ENCODE results near the gene OVOL1.

DNA sequence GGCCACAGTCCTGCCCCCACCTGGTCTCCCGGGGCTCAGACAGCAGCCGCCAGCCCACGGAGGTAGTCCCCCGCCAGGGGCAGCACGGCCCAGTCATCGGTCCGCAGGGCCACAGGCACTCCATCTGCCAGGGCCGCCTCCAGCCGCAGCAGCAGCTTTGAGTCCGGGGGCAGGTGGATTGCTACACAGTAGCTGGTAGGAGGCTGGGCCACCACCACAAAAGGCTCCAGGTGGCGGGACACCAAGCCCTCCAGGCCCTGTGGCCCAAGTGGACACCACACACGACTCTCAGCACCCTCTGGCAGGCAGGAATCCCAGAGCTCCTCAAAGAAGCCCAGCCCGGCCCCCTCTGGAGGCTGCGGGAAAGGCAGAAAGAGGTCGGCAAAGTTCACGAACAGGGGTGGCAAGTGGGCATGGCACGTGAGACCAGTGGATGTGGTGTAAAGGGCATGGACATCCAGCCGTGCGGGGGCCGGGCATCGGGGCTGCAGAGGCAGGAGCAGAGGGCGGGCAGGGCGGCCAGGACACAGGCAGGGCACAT, 9.0 kb upstream of the OVOL1 start:
- TF ChIP-seq KAT7 (CRISPR knock-in tag; IDR thresholded peaks at IDR 0.05; ENCODE audit: borderline replicate concordance) (no peak), ZFX (CRISPR knock-in tag; IDR thresholded peaks at IDR 0.05; ENCODE audit: low read depth) (no peak), CCAR2 (optimal IDR thresholded peaks at IDR 0.05; ENCODE audit: low read depth, low read length) (no peak), PHF20 (CRISPR knock-in tag; IDR thresholded peaks at IDR 0.05) (no peak), ZKSCAN1 (IDR thresholded peaks at IDR 0.05; ENCODE audit: low read length) (no peak), ZBTB7B (CRISPR knock-in tag; IDR thresholded peaks at IDR 0.05) (no peak), IRF2 (CRISPR knock-in tag; IDR thresholded peaks at IDR 0.05) (no peak), TCF12 (IDR thresholded peaks at IDR 0.05) (no peak), TCF12 (CRISPR knock-in tag; IDR thresholded peaks at IDR 0.05) (no peak), POLR2AphosphoS5 (IDR thresholded peaks at IDR 0.05; ENCODE audit: low read depth, low read length) (no peak), THAP11 (CRISPR knock-in tag; IDR thresholded peaks at IDR 0.05) (no peak), GPBP1L1 (CRISPR knock-in tag; IDR thresholded peaks at IDR 0.05) (no peak)
- TF ChIP-seq, protein P1, sequence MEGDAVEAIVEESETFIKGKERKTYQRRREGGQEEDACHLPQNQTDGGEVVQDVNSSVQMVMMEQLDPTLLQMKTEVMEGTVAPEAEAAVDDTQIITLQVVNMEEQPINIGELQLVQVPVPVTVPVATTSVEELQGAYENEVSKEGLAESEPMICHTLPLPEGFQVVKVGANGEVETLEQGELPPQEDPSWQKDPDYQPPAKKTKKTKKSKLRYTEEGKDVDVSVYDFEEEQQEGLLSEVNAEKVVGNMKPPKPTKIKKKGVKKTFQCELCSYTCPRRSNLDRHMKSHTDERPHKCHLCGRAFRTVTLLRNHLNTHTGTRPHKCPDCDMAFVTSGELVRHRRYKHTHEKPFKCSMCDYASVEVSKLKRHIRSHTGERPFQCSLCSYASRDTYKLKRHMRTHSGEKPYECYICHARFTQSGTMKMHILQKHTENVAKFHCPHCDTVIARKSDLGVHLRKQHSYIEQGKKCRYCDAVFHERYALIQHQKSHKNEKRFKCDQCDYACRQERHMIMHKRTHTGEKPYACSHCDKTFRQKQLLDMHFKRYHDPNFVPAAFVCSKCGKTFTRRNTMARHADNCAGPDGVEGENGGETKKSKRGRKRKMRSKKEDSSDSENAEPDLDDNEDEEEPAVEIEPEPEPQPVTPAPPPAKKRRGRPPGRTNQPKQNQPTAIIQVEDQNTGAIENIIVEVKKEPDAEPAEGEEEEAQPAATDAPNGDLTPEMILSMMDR (CRISPR knock-in tag; IDR thresholded peaks at IDR 0.05), result no peak

Data from HepG2 (cell line).